SK-N-MC (cell line): ENCODE data around the gene QSOX2.

Experiments
- EZH2 ChIP-seq: fragments of 200-600 bp; sonication (generic); IDR thresholded peaks from one replicate; pipeline ENCODE4 v1.6.1; 2017; ENCODE audit warnings: antibody characterized with exemption
- FOXP2 ChIP-seq: optimal IDR thresholded peaks from 2 replicates; pipeline ENCODE3; 2011; ENCODE audit warnings: mild to moderate bottlenecking, moderate library complexity; ENCODE audit not compliant: insufficient read depth; ENCODE audit errors: extremely low read length, control extremely low read depth
- POLR2AphosphoS5 ChIP-seq: IDR thresholded peaks from 2 replicates; pipeline ENCODE4 v1.6.1; 2012; ENCODE audit warnings: mild to moderate bottlenecking, low read depth, low read length, borderline replicate concordance

DNA sequence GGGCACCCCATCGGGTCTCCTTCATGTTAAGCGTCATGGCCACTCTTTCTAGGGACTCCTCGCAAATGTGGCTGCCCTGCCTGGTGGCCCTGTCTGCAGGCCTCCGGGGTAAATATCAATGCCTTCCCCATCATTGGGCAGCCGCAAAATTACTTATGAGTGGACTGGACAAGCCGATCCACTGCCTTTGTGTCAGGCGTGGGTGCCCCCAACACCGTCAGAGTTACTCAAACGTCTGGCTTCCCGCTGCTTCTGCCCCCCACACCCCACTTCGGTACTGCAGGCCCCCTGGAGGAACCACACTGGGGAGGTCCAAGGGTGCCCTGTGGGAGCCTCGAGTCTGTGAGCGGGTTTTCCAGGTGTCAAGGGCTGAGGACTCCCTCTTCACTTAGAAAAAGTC is 44.4 kb downstream of the QSOX2 start:
- peak; percentile 29 for TF ChIP-seq EZH2
- no peak for TF ChIP-seq POLR2AphosphoS5
- TF ChIP-seq FOXP2 = no peak
